ENCODE results near the gene VAV2.

VAV2 gene

GRCh38 chr9:133888048-133888808, 103.9 kb downstream of the VAV2 start:
- no peak for DNase-seq

GRCh38 chr9:133887540-133888047, 104.5 kb downstream of the VAV2 start:
- DNase-seq = no peak

GRCh38 chr9:133886563-133887501, 105.3 kb downstream of the VAV2 start:
- no peak for DNase-seq

DNA sequence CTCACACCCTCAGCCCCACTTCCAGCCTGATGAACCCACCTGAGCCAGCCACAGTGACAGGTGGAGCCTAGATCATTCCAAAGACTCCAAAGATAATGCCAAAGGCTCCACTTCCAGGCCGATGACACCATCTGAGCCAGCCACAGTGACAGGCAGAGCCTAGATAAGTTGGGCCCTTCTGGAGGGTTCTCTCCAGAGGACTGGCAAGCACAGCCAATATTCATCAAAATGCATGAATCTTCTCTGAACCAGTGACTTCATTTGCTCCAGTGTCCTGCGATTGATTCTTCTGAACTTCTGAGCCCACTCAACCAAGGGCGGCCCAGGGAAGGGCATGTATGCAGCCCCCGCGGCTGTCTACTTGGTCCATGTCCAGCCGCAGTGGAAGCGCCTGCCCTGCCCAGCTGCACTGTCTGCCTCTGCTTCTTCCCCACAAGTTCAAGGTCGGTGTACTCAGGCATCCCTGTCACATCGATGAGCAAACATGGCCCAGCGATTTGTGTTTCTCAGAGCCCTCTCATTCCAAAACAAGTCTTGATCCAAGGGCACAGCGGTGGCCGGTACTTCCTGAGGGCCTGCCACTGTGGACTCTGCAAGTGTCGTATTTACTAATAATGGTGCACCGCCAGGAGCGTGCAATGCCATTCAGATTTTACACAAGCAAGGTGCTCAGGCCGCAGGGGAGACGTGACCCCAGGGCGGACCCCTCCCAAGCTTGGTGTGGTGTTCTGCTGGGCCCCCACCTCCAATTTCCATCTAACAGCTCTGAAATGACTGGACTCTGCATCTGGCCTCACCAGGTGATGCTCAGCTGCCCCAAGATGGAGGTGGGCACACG, 107.0 kb downstream of the VAV2 start:
- no peak for DNase-seq

GRCh38 chr9:133882849-133883755, 109.0 kb downstream of the VAV2 start:
- no peak for DNase-seq

DNA sequence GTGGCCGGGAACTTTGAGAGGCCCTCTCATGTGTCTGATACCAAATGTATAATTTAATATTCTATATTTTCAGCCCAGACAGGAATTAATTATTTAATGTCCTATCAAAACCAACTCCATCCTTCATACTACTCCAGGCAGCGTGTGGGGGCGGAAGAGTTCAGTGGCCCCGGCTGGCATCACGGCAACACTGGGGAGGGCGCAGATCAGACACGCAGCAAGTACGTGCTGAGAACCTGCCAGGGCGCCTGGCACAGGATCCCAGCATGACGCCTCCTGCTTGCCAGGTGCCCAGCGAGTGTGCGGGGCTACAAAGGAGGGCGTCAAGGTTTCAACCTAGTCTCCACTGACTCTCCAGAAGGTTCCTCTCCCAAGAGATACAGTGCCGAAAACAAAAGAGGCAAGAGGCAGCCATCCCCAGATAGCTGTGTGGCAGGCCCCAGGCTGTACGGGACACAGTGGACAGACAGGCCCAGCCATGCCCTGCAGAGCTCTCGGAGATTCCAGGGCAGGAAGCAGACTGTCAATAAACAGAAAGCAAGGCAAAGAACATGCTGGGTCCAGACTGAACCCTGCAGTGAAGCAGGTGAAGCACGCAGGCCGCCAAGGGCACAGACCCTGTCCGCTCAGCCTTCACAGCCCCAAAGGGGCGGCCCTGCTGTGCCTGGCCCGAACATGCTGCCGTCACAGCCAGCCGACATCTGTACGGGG, 110.3 kb downstream of the VAV2 start:
- no peak for DNase-seq

DNA sequence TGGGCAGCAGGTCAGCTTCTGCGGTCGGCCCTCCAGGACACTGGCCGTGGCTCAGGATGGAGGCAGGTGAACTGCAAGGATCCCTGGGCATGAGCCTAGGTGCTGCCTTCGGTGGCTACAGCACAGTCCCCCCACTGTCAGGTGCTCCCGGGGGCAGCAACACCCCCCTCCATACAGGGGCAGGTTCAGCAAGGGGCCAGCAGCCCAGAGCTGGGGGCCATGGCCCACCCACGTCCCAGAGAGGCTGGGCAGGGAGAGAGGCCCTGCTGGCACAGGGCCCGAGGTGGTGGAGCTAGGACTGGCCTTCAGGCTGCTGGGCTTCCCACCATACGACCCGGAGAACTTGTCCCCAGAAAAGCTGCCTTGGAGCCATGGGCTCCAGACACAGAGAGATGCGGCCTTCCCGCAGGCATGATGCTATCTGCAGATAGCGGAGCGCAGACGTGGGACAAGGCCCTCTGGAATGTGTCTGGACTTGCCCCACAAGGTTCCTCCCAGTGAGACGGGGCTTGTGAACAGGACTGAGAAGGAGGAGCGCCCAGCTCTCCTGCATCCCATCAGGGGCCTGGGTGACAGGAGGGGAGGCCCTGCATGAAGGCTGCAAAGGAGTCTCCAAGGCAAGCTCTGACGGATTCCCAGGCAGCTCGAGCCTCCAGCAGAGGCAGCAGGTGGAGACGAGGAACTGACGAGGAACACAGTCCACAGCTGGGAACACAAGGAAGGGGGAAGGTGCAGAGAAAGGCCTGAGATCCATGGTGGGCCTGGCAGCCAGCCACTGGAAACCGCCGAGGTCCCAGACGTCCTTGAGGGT, 111.1 kb downstream of the VAV2 start:
- DNase-seq = no peak

- no peak for DNase-seq
These were observed 112.0 kb downstream of the VAV2 start for GRCh38 chr9:133880136-133880535.

DNA sequence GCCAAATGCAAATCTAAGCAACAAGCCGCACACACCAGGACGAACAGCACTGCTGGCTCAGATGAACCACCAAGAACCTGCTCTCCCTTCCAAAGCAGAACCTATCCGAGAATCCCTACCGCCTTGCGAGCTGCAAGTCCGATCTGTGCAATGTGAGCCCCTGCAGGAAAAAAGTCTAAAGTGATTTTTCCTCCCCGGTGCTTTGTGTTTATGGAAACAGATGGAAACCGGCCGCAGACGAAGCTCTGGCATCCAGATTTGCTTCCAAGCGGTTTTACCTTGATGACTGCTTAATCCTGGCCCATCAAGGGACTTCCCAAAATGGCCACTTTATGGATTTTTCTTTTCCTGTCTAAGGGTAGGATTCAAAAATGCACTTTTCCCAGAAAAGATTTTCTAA, 112.5 kb downstream of the VAV2 start:
- DNase-seq = no peak

DNA sequence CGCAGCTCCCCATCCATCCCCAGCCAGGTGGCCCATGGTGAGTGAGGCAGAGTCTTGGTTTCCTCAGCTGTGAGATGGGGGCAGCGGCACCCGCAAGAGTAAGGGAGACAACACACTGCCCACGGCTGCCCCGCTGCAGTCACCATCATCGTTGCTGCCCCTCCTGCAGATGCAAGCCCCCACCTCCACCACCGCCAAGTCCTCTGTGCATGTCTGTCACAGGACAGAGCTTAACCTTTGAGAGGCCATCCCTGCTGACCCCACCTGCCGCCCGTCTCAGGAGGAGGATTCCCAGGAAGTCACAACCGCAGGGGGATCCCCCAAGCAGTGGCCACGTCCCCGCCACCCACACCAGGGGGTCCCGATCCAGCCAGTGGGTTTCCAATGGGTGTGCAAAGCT, 113.7 kb downstream of the VAV2 start:
- DNase-seq = no peak

GRCh38 chr9:133877967-133878366, 114.2 kb downstream of the VAV2 start:
- no peak for DNase-seq

DNA sequence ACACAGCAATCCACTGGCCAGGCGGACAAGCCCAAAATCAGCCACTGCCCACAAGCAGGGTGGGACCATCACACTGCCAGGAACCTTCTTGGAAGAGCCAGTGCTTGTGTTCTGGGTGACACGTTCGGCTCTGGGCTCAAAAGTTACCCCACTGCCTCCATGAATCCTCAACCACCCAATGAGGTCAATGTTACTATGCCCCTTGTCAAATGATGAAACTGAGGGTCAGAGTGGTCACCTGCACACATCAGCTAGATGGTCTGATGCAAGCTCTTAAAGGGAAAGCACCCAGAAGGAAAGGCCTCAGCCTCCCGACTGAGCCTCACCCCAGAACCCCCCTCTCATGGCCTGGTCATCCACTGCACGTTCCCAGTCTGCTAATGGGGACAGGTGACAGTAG, 114.8 kb downstream of the VAV2 start:
- no peak for DNase-seq

GRCh38 chr9:133876836-133877235, 115.3 kb downstream of the VAV2 start:
- DNase-seq = no peak

DNA sequence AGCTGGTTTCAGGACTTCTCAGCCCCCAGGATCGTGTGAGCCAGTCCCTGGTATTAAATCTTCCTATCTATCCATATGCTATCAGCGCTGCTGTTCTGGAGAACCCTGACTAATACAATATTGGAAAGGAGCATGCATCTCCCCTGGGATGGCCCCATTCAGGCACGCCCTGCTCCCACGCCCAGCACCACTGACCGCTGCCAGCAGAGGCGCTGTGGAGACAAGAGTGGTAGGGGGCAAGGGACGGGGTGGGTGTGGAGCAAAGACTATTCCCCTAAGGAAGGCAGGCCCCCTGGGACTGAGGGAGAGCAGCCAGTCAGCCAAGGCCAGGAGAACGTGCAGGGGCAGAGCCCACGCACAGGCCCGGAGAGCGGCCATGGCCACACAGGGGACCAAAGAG, 116.0 kb downstream of the VAV2 start:
- DNase-seq = no peak

- no peak for DNase-seq
These were observed 117.0 kb downstream of the VAV2 start for GRCh38 chr9:133875131-133875530.

DNA sequence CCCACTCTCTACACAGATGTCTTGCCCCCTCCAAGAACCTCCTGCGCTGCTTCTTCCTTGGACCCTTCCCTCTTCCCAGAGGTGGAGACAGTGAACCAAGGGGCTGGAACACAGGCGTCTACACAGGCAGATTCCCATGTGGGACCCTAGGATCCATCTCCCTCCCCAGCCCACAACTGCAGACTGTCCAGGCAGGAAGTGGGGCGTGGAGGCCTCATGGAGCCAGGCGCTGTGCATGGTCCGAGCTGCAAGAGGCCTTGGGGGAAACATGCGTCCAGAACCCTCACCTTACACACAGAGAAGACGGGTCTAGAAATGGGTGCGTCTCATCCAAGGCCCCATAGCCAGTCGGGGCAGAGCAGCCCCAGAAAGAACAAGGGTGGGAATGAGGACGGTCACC, 117.5 kb downstream of the VAV2 start:
- no peak for DNase-seq

- no peak for DNase-seq
These were observed 118.0 kb downstream of the VAV2 start for GRCh38 chr9:133874060-133874657.

GRCh38 chr9:133873461-133873891, 118.6 kb downstream of the VAV2 start:
- no peak for DNase-seq

- DNase-seq = no peak
These were observed 119.1 kb downstream of the VAV2 start for GRCh38 chr9:133873009-133873408.
